GM23338 (cell line): ENCODE measurements around the gene DIAPH3.

Experiments
- ETS1 ChIP-seq: IDR thresholded peaks from 2 replicates; pipeline ENCODE4 v1.6.1; 2016; ENCODE audit warnings: antibody characterized with exemption
- EZH2 ChIP-seq: fragments of 200-600 bp; sonication (generic); IDR thresholded peaks from one replicate; pipeline ENCODE4 v1.8.0; 2017; ENCODE audit warnings: antibody characterized with exemption, mild to moderate bottlenecking, low read depth; ENCODE audit not compliant: unreplicated experiment
- POLR2AphosphoS5 ChIP-seq: IDR thresholded peaks from 2 replicates; pipeline ENCODE4 v1.6.1; 2016; ENCODE audit warnings: antibody characterized with exemption, low read depth
- REST ChIP-seq: IDR thresholded peaks from one replicate; pipeline ENCODE4 v1.6.1; 2018; ENCODE audit warnings: antibody characterized with exemption; ENCODE audit not compliant: unreplicated experiment
- STAT1 ChIP-seq: IDR thresholded peaks from one replicate; pipeline ENCODE4 v1.6.1; 2016; ENCODE audit warnings: antibody characterized with exemption; ENCODE audit not compliant: unreplicated experiment
- TF ChIP-seq, protein P1 (sequence below), 2 experiments: fragments of 200-600 bp in 1 of 2; sonication (generic) in 1 of 2; conservative IDR thresholded peaks; 2 replicates each; pipeline versions ENCODE4 v1.5.1 to v1.6.1; 2016 to 2017; ENCODE audit warnings: antibody characterized with exemption in 2 of 2, low read depth in 2 of 2, mild to moderate bottlenecking in 2 of 2, moderate library complexity in 1 of 2

GRCh38 chr13:59877933-59878332, 285.8 kb downstream of the DIAPH3 start:
- TF ChIP-seq EZH2 (no peak), STAT1 (no peak), POLR2AphosphoS5 (no peak), ETS1 (no peak), REST (no peak)
- TF ChIP-seq, protein P1, sequence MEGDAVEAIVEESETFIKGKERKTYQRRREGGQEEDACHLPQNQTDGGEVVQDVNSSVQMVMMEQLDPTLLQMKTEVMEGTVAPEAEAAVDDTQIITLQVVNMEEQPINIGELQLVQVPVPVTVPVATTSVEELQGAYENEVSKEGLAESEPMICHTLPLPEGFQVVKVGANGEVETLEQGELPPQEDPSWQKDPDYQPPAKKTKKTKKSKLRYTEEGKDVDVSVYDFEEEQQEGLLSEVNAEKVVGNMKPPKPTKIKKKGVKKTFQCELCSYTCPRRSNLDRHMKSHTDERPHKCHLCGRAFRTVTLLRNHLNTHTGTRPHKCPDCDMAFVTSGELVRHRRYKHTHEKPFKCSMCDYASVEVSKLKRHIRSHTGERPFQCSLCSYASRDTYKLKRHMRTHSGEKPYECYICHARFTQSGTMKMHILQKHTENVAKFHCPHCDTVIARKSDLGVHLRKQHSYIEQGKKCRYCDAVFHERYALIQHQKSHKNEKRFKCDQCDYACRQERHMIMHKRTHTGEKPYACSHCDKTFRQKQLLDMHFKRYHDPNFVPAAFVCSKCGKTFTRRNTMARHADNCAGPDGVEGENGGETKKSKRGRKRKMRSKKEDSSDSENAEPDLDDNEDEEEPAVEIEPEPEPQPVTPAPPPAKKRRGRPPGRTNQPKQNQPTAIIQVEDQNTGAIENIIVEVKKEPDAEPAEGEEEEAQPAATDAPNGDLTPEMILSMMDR (conservative IDR thresholded peaks at IDR 0.05; ENCODE audit: low read depth in 2 of 2): no peak
